Activated T-cell treated with anti-CD3 and anti-CD28 coated beads, Interleukin-2, amount 50 U/mL, for 4 hours (primary cell): ENCODE measurements around the gene MSX1. TPM values are rescaled to one million over a fixed set of nuclear protein-coding genes. Genes with fewer than 3 reads are reported as not detected.
A peak's percentile ranks its signal among the peaks of the same experiment; 100 is the strongest.

Experiments used
- ATAC-seq, 2 donors: fragments of 200-7000 bp; cut with Tn5 transposase; one replicate each; pipeline ENCODE4 v1.10.0; 2021
- DNase-seq: peaks from one replicate; pipeline ENCODE4 v3.0.0-alpha.2; 2020
- H3K27me3 Mint-ChIP-seq: one replicate; pipeline ENCODE4 v1.8.0; 2021; ENCODE audit warnings: low read depth, mixed read lengths
- H3K36me3 Mint-ChIP-seq: one replicate; pipeline ENCODE4 v1.8.0; 2022; ENCODE audit warnings: mixed read lengths; ENCODE audit not compliant: insufficient read depth
- H3K4me1 Mint-ChIP-seq: one replicate; pipeline ENCODE4 v1.8.0; 2021; ENCODE audit warnings: low read depth, mixed read lengths
- H3K4me3 Mint-ChIP-seq: one replicate; pipeline ENCODE4 v1.8.0; 2021; ENCODE audit warnings: mild to moderate bottlenecking, moderate library complexity, mixed read lengths
- H3K9me3 Mint-ChIP-seq: one replicate; pipeline ENCODE4 v1.8.0; 2021; ENCODE audit warnings: mixed read lengths
- total RNA-seq, 3 donors: library from RNA; stranded (reverse); gene quantifications; one replicate each; pipeline ENCODE4 v1.2.1, GENCODE V29; 2021

The MSX1 gene
- total RNA-seq, 3 donors from 2014 or later = 0.14 TPM; not detected in 2

- Mint-ChIP-seq H3K4me1 (peaks cover 38% of the 10 kb centered on the region), H3K36me3 (no peaks in the 10 kb centered on the region), H3K27me3 (peaks cover 78% of the 10 kb centered on the region), H3K4me3 (peak overlapping the region; percentile 35), H3K9me3 (no peaks in the 10 kb centered on the region)
- ATAC-seq = no peak
- no peak for DNase-seq
Measured at GRCh38 chr4:4858527-4859324, 739 bp upstream of the MSX1 start.

GRCh38 chr4:4859799-4860599 is 534 bp downstream of the MSX1 start:
- peaks cover 35% of the 10 kb centered on the region for H3K4me1 Mint-ChIP-seq
- DNase-seq = no peak
- no peaks in the 10 kb centered on the region for H3K36me3 Mint-ChIP-seq
- H3K27me3 Mint-ChIP-seq = peaks cover 82% of the 10 kb centered on the region
- H3K4me3 Mint-ChIP-seq = peak overlapping the region; percentile 78
- H3K9me3 Mint-ChIP-seq = no peaks in the 10 kb centered on the region
- ATAC-seq = peak; percentile 28 to 35

- ATAC-seq (no peak), DNase-seq (no peak)
- Mint-ChIP-seq H3K9me3 (no peaks in the 10 kb centered on the region), H3K4me3 (peak overlapping the region; percentile 78), H3K36me3 (no peaks in the 10 kb centered on the region), H3K4me1 (peaks cover 33% of the 10 kb centered on the region), H3K27me3 (peaks cover 81% of the 10 kb centered on the region)
Measured at GRCh38 chr4:4860600-4861389, 1.3 kb downstream of the MSX1 start.

GRCh38 chr4:4861390-4862018 is 2.0 kb downstream of the MSX1 start:
- no peak for DNase-seq
- no peak for ATAC-seq
- Mint-ChIP-seq H3K4me1 (peaks cover 32% of the 10 kb centered on the region), H3K4me3 (peak overlapping the region; percentile 38), H3K9me3 (no peaks in the 10 kb centered on the region), H3K27me3 (peaks cover 81% of the 10 kb centered on the region), H3K36me3 (no peaks in the 10 kb centered on the region)

GRCh38 chr4:4862071-4862551 is 2.6 kb downstream of the MSX1 start:
- Mint-ChIP-seq H3K4me3 (no peak overlapping the region), H3K36me3 (no peaks in the 10 kb centered on the region), H3K9me3 (no peaks in the 10 kb centered on the region), H3K27me3 (peaks cover 82% of the 10 kb centered on the region), H3K4me1 (peaks cover 30% of the 10 kb centered on the region)
- ATAC-seq (no peak), DNase-seq (no peak)

- Mint-ChIP-seq H3K36me3 (no peaks in the 10 kb centered on the region), H3K4me3 (no peak overlapping the region), H3K4me1 (peaks cover 27% of the 10 kb centered on the region), H3K27me3 (peaks cover 74% of the 10 kb centered on the region), H3K9me3 (no peaks in the 10 kb centered on the region)
- ATAC-seq = no peak
- no peak for DNase-seq
Measured at GRCh38 chr4:4862665-4863482, 3.4 kb downstream of the MSX1 start.

GRCh38 chr4:4864443-4864939 is 5.0 kb downstream of the MSX1 start:
- Mint-ChIP-seq H3K9me3 (no peaks in the 10 kb centered on the region), H3K4me1 (peaks cover 20% of the 10 kb centered on the region), H3K4me3 (no peak overlapping the region), H3K36me3 (no peaks in the 10 kb centered on the region), H3K27me3 (peaks cover 73% of the 10 kb centered on the region)
- no peak for ATAC-seq
- no peak for DNase-seq

- H3K9me3 Mint-ChIP-seq = no peaks in the 10 kb centered on the region
- no peak overlapping the region for H3K4me3 Mint-ChIP-seq
- DNase-seq (no peak), ATAC-seq (no peak)
- peaks cover 79% of the 10 kb centered on the region for H3K27me3 Mint-ChIP-seq
- peaks cover 23% of the 10 kb centered on the region for H3K4me1 Mint-ChIP-seq
- H3K36me3 Mint-ChIP-seq = no peaks in the 10 kb centered on the region
Measured at GRCh38 chr4:4864940-4865704, 5.7 kb downstream of the MSX1 start.

- no peaks in the 10 kb centered on the region for H3K36me3 Mint-ChIP-seq
- ATAC-seq (no peak), DNase-seq (no peak)
- H3K4me3 Mint-ChIP-seq = peak overlapping the region; percentile 27
- H3K9me3 Mint-ChIP-seq = no peaks in the 10 kb centered on the region
- H3K4me1 Mint-ChIP-seq = peaks cover 20% of the 10 kb centered on the region
- H3K27me3 Mint-ChIP-seq = peaks cover 81% of the 10 kb centered on the region
Measured at GRCh38 chr4:4865705-4866123, 6.2 kb downstream of the MSX1 start.

- Mint-ChIP-seq H3K27me3 (peaks cover 81% of the 10 kb centered on the region), H3K9me3 (no peaks in the 10 kb centered on the region), H3K36me3 (no peaks in the 10 kb centered on the region), H3K4me3 (peak overlapping the region; percentile 29), H3K4me1 (peaks cover 19% of the 10 kb centered on the region)
- ATAC-seq (no peak), DNase-seq (no peak)
Measured at GRCh38 chr4:4866124-4866865, 6.8 kb downstream of the MSX1 start.

GRCh38 chr4:4866866-4867374 is 7.5 kb downstream of the MSX1 start:
- peaks cover 79% of the 10 kb centered on the region for H3K27me3 Mint-ChIP-seq
- H3K4me1 Mint-ChIP-seq = peaks cover 18% of the 10 kb centered on the region
- H3K4me3 Mint-ChIP-seq = no peak overlapping the region
- no peaks in the 10 kb centered on the region for H3K36me3 Mint-ChIP-seq
- DNase-seq (no peak), ATAC-seq (no peak)
- H3K9me3 Mint-ChIP-seq = no peaks in the 10 kb centered on the region
